ENCODE results near the gene REXO1. TPM values are rescaled to one million over a fixed set of nuclear protein-coding genes. Genes with fewer than 3 reads are reported as not detected.

REXO1 gene
- total and polyA plus RNA-seq, 2 of the 8 experiments (the other 6 are each of a cell fraction or from before 2014, with no cell fraction given), result 42.4 to 44.3 TPM

- WGBS, 2 experiments (ENCODE audit: extremely low coverage in 1 of 2, insufficient coverage in 1 of 2, insufficient read length in 1 of 2, insufficient replicate concordance in 2 of 2, low coverage in 1 of 2, low lambda C conversion rate in 2 of 2, missing lambda C conversion rate in 1 of 2), result 11% methylated on average over 16 of the region's 23 CpGs; no CpG with 5 or more reads in 1 of the 2 experiments
- no peak overlapping the region for H2BK120ac ChIP-seq (replicated peaks; ENCODE audit: low read depth, low read length)
- H2AFZ ChIP-seq (ENCODE audit: low read length), result no peak overlapping the region
- no peak overlapping the region for H4K8ac ChIP-seq (ENCODE audit: extremely low read depth, insufficient read depth, low read length)
- TF ChIP-seq CTBP2 (IDR thresholded peaks at IDR 0.05; ENCODE audit: borderline replicate concordance, insufficient read depth, insufficient read length, low read length) (peak; percentile 85), JUND (IDR thresholded peaks at IDR 0.05; ENCODE audit: low read length) (0 out of 2 replicates have a peak, but pooled peaks have one; percentile 46), SAP30 (IDR thresholded peaks at IDR 0.05; ENCODE audit: insufficient read depth, insufficient replicate concordance, low read length) (no peak), EZH2 (IDR thresholded peaks at IDR 0.05; ENCODE audit: low read depth, low read length, severe bottlenecking) (peak; percentile 83), RNF2 (IDR thresholded peaks at IDR 0.05; ENCODE audit: borderline replicate concordance, low read depth, low read length, missing control alignments, poor library complexity, severe bottlenecking) (peak; percentile 17), ATF3 (IDR thresholded peaks at IDR 0.05; ENCODE audit: insufficient read depth, low read depth, low read length) (no peak), SUZ12 (IDR thresholded peaks at IDR 0.05; ENCODE audit: low read length) (peak; percentile 77; the same call in 1 of the 2 replicates)
- no peak overlapping the region for H3K4ac ChIP-seq (replicated peaks; ENCODE audit: insufficient read length, low read depth, low read length)
- DNase-seq (ENCODE audit: low read depth in 1 of 2, low spot score in 2 of 2) (peak in 1 of 2 experiments; percentile 55), FAIRE-seq (no peak)
- H3K79me2 ChIP-seq (ENCODE audit: control insufficient read depth in 1 of 2, insufficient read depth in 2 of 2, low read length in 2 of 2), result no peaks in the 10 kb centered on the region
- H3K27me3 ChIP-seq (replicated peaks in 1 of 4; ENCODE audit: control insufficient read depth in 3 of 4, extremely low read depth in 1 of 4, insufficient read depth in 3 of 4, low read length in 3 of 4), result peaks cover 25 to 73% (median 70%) of the 10 kb centered on the region in 4 experiments
- H3K27ac ChIP-seq (ENCODE audit: low read depth, low read length), result no peak overlapping the region
- H3K23ac ChIP-seq (ENCODE audit: insufficient read length), result no peak overlapping the region
- H3K4me2 ChIP-seq (ENCODE audit: insufficient read depth in 1 of 2, low read depth in 2 of 2, low read length in 2 of 2), result peak overlapping the region; percentile 1 to 69; a peak in 2 of 4 replicates
- peaks cover 3 to 16% of the 10 kb centered on the region in 2 experiments; a peak in 3 of 4 replicates for H3K9me3 ChIP-seq (ENCODE audit: insufficient read depth in 2 of 2, low read depth in 1 of 2, low read length in 1 of 2)
- no peak overlapping the region for H3K9ac ChIP-seq (replicated peaks in 1 of 4; ENCODE audit: extremely low read depth in 1 of 4, low read depth in 3 of 4, low read length in 3 of 4)
- H4K5ac ChIP-seq (ENCODE audit: insufficient read length, low read depth, low read length), result no peak overlapping the region
- H3K23me2 ChIP-seq (ENCODE audit: low read depth, low read length), result peaks cover 4% of the 10 kb centered on the region; the same call in 1 of the 2 replicates
- no peak overlapping the region for H3K14ac ChIP-seq (ENCODE audit: insufficient read length)
- peaks cover 0 to 2% of the 10 kb centered on the region in 2 experiments for H4K20me1 ChIP-seq (replicated peaks in 1 of 2; ENCODE audit: control insufficient read depth in 1 of 2, insufficient read depth in 2 of 2, low read length in 2 of 2)
- 0 out of 2 replicates have a peak overlapping the region, but pooled peaks have one; percentile 45 for H2BK12ac ChIP-seq (ENCODE audit: low read depth, low read length)
- ChIA-PET POLR2A (ENCODE audit: partially characterized antibody) (interaction anchor here (0.8 to 1.5 kb wide), 4 partner anchors 11 to 30 kb away, joined by 3 to 4 read pairs (median 3); no protein-coding TSS in a partner anchor), CTCF (ENCODE audit: partially characterized antibody) (interaction anchor here (0.7 to 4.9 kb wide), 7 partner anchors 8 to 50 kb away, joined by 3 to 45 read pairs (median 4); no protein-coding TSS in a partner anchor)
- H3K79me1 ChIP-seq (ENCODE audit: low read depth, low read length), result no peaks in the 10 kb centered on the region
- no peak overlapping the region for H2AK5ac ChIP-seq (ENCODE audit: low read depth, low read length)
- no peak overlapping the region for H3K18ac ChIP-seq (ENCODE audit: extremely low read depth, low read length)
- peaks cover 0 to 3% (median 0%) of the 10 kb centered on the region in 4 experiments; a peak in 1 of 8 replicates for H3K36me3 ChIP-seq (ENCODE audit: control insufficient read depth in 2 of 4, insufficient read depth in 4 of 4, low read length in 3 of 4)
- no peak overlapping the region for H3K56ac ChIP-seq (replicated peaks; ENCODE audit: insufficient read length, low read depth, low read length)
- H2BK20ac ChIP-seq (ENCODE audit: low read length), result no peak overlapping the region
- H2BK15ac ChIP-seq (ENCODE audit: low read length), result no peak overlapping the region; the same call in 1 of the 2 replicates
- peak overlapping the region in 3 of 4 experiments; percentile 10 to 56 (median 14); a peak in 4 of 8 replicates for H3K4me3 ChIP-seq (ENCODE audit: extremely low read depth in 1 of 4, insufficient read depth in 2 of 4, low read depth in 3 of 4, low read length in 4 of 4)
- H2BK5ac ChIP-seq (ENCODE audit: low read depth, low read length), result no peak overlapping the region
- peaks cover 0 to 5% (median 2%) of the 10 kb centered on the region in 4 experiments; a peak in 3 of 7 replicates for H3K4me1 ChIP-seq (replicated peaks in 1 of 4; ENCODE audit: control insufficient read depth in 3 of 4, insufficient read depth in 4 of 4, low read length in 3 of 4)
- H4K91ac ChIP-seq (replicated peaks; ENCODE audit: insufficient read length, low read length), result no peak overlapping the region
Measured at GRCh38 chr19:1776606-1777147, 71.6 kb downstream of the REXO1 start.

Measured in H1 (cell line).